HG03342 (cell line): ENCODE results near the gene CC2D2B.
"Not testable (repeated sequence)": the region's sequence is repeated elsewhere in the genome, so short reads cannot be mapped to it uniquely, and the experiment has no call there.

Experiments
- ATAC-seq: cut with Tn5 transposase; IDR thresholded peaks from one replicate; pipeline ENCODE4 v1.9.1; 2021; ENCODE audit warnings: mild to moderate bottlenecking, moderate library complexity; ENCODE audit not compliant: unreplicated experiment

Gene CC2D2B

GRCh38 chr10:95907456-95908253 lies at the start of gene CC2D2B:
Gene CC2D2B, plus strand, starts transcription at chr10:95907975. Its CDS starts 3,349 bp downstream, at chr10:95911324.
- ATAC-seq = peak; percentile 74

GRCh38 chr10:95860166-95860940 lies 47.4 kb upstream of the CC2D2B start:
- ATAC-seq = no peak

GRCh38 chr10:95861386-95861785 lies 46.4 kb upstream of the CC2D2B start:
- ATAC-seq = no peak

GRCh38 chr10:95864906-95865813 lies 42.6 kb upstream of the CC2D2B start:
- ATAC-seq = peak; percentile 94

- no peak for ATAC-seq
Measured at GRCh38 chr10:95865814-95866466, 41.8 kb upstream of the CC2D2B start.

- no peak for ATAC-seq
Measured at GRCh38 chr10:95866467-95866842, 41.3 kb upstream of the CC2D2B start.

GRCh38 chr10:95867866-95868265 lies 39.9 kb upstream of the CC2D2B start:
- ATAC-seq = no peak

GRCh38 chr10:95872158-95872711 lies 35.5 kb upstream of the CC2D2B start:
- no peak for ATAC-seq

- no peak for ATAC-seq
Measured at GRCh38 chr10:95873139-95873538, 34.6 kb upstream of the CC2D2B start.

GRCh38 chr10:95873651-95874050 lies 34.1 kb upstream of the CC2D2B start:
- ATAC-seq = no peak

GRCh38 chr10:95874783-95875182 lies 33.0 kb upstream of the CC2D2B start:
- not testable (repeated sequence) for ATAC-seq

- no peak for ATAC-seq
Measured at GRCh38 chr10:95876756-95877155, 31.0 kb upstream of the CC2D2B start.

- ATAC-seq = peak; percentile 45
Measured at GRCh38 chr10:95877881-95878280, 29.9 kb upstream of the CC2D2B start.

- ATAC-seq = peak; percentile 59
Measured at GRCh38 chr10:95880704-95881103, 27.1 kb upstream of the CC2D2B start.

GRCh38 chr10:95881316-95881715 lies 26.5 kb upstream of the CC2D2B start:
- ATAC-seq = no peak

GRCh38 chr10:95889830-95890229 lies 17.9 kb upstream of the CC2D2B start:
- no peak for ATAC-seq

GRCh38 chr10:95896071-95896850 lies 11.5 kb upstream of the CC2D2B start:
- no peak for ATAC-seq

GRCh38 chr10:95905897-95906580 lies 1.7 kb upstream of the CC2D2B start:
- not testable (repeated sequence) for ATAC-seq
